ENCODE measurements around the gene ZNF701.
"Not testable (repeated sequence)": the region's sequence is repeated elsewhere in the genome, so short reads cannot be mapped to it uniquely, and the experiment has no call there.

The ZNF701 gene

GRCh38 chr19:52621376-52621775, 51.3 kb downstream of the ZNF701 start:
- H3K27me3 ChIP-seq (ENCODE audit: insufficient read depth, poor library complexity, severe bottlenecking) = no peaks in the 10 kb centered on the region
- H3K4me3 ChIP-seq (ENCODE audit: severe bottlenecking) = no peak overlapping the region
- H3K9me3 ChIP-seq (ENCODE audit: severe bottlenecking) = peaks cover 3% of the 10 kb centered on the region
- peaks cover 36% of the 10 kb centered on the region for H3K36me3 ChIP-seq (ENCODE audit: low read depth)
- no peak for ATAC-seq (ENCODE audit: low read depth)
- DNase-seq (ENCODE audit: low spot score) = no peak
- no peaks in the 10 kb centered on the region for H3K4me1 ChIP-seq (ENCODE audit: insufficient read depth, poor library complexity, severe bottlenecking)
- TF ChIP-seq CTCF (IDR thresholded peaks at IDR 0.05; ENCODE audit: poor library complexity, severe bottlenecking) = no peak
- no peak overlapping the region for H3K27ac ChIP-seq (ENCODE audit: poor library complexity, severe bottlenecking)

DNA sequence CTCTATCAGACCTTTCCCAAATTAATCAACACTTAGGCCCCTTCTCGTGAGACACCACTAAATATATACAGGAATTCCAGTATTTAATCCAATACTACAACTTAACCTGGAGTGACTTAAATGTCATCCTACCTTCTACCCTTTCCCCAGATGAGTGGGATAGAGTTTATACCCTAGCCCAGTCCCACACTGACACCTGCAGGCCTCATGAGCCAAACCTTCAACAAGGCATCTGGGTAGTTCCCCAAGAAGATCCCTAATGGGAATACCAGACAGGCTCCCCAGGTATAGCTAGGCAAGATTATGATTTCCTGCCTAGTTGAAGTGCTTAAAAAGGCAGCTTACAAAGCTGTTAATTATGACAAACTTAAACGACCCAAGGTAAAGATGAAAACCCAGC, 52.2 kb downstream of the ZNF701 start:
- Histone ChIP-seq H3K27ac (ENCODE audit: poor library complexity, severe bottlenecking) (no peak overlapping the region), H3K9me3 (ENCODE audit: severe bottlenecking) (peaks cover 1% of the 10 kb centered on the region), H3K4me1 (ENCODE audit: insufficient read depth, poor library complexity, severe bottlenecking) (no peaks in the 10 kb centered on the region), H3K4me3 (ENCODE audit: severe bottlenecking) (no peak overlapping the region), H3K36me3 (ENCODE audit: low read depth) (peaks cover 35% of the 10 kb centered on the region), H3K27me3 (ENCODE audit: insufficient read depth, poor library complexity, severe bottlenecking) (no peaks in the 10 kb centered on the region)
- TF ChIP-seq CTCF (IDR thresholded peaks at IDR 0.05; ENCODE audit: poor library complexity, severe bottlenecking) = no peak
- ATAC-seq (ENCODE audit: low read depth) (no peak), DNase-seq (ENCODE audit: low spot score) (no peak)

DNA sequence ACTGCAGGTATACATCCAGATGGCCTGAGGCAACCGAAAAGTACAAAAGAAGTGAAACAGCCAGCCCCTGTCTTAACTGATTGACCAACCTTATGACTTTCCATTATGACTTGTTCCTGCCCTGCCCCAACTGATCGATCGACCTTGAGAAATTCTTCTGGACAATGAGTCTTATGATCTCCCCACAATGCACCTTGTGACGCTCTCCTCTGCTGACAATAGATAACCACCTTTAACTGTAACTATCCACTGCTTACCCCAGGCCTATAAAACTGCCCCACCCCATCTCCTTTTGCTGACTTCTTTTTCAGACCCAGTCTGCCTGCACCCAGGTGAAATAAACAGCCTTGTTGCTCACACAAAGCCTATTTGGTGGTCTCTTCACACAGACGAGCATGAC, 56.8 kb downstream of the ZNF701 start:
- Histone ChIP-seq H3K27ac (ENCODE audit: poor library complexity, severe bottlenecking) (no peak overlapping the region), H3K4me1 (ENCODE audit: insufficient read depth, poor library complexity, severe bottlenecking) (no peaks in the 10 kb centered on the region), H3K27me3 (ENCODE audit: insufficient read depth, poor library complexity, severe bottlenecking) (no peaks in the 10 kb centered on the region), H3K9me3 (ENCODE audit: severe bottlenecking) (no peaks in the 10 kb centered on the region), H3K4me3 (ENCODE audit: severe bottlenecking) (no peak overlapping the region), H3K36me3 (ENCODE audit: low read depth) (peaks cover 21% of the 10 kb centered on the region)
- ATAC-seq (ENCODE audit: low read depth) = no peak
- TF ChIP-seq CTCF (IDR thresholded peaks at IDR 0.05; ENCODE audit: poor library complexity, severe bottlenecking) = no peak
- DNase-seq (ENCODE audit: low spot score) = no peak

DNA sequence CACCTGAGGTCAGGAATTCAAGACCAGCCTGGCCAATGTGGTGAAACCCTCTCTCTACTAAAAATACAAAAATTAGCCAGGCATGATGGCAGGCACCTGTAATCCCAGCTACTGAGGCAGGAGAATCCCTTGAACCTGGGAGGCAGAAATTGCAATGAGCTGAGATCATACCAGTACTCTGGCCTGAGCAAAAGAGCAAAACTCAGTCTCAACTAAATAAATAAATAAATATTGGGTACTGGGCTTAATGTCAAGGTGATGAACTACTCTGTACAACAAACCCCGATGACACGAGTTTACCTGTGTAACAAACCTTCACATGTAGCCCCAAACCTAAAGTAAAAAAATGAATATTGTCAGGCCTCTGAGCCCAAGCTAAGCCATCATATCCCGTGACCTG, 57.4 kb downstream of the ZNF701 start:
- H3K9me3 ChIP-seq (ENCODE audit: severe bottlenecking); H3K27ac ChIP-seq (ENCODE audit: poor library complexity, severe bottlenecking); H3K4me3 ChIP-seq (ENCODE audit: severe bottlenecking); ATAC-seq (ENCODE audit: low read depth); H3K4me1 ChIP-seq (ENCODE audit: insufficient read depth, poor library complexity, severe bottlenecking); H3K27me3 ChIP-seq (ENCODE audit: insufficient read depth, poor library complexity, severe bottlenecking); DNase-seq (ENCODE audit: low spot score): not testable (repeated sequence)
- peaks cover 21% of the 10 kb centered on the region for H3K36me3 ChIP-seq (ENCODE audit: low read depth)

DNA sequence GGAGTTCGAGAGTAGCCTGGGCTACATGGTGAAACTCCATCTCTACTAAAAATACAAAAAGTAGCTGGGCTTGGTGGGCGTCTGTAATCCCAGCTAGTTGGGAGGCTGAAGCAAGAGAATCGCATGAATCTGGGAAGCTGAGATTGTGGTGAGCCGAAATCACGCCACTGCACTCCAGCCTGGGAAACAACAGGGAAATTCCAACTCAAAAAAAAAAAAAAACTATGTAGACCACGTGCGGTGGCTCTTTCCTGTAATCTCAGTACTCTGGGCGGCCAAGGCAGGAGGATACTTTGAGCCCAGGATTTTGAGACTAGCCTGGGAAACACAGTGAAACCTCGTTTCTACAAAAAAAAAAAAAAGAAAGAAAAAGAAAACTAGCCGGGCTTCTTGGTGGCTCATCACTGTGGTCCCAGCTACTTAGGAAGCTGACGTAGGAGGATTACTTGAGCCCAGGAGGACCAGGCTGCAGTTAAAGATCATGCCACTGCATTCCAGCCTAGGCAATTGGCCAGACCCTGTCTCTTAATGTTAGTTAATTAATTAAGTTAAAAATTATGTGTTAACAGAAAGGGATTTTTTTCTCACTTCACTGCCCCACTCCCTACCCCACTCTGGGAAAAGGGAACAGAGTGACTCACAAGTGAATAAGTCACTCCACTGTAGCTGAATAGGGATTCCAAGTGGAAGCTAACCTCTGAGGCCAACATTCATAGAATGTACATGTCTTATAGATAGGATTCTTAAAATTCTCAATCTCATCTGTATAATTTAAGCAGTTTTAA, 65.9 kb downstream of the ZNF701 start:
- no peak for ATAC-seq (ENCODE audit: low read depth)
- Histone ChIP-seq H3K4me1 (ENCODE audit: insufficient read depth, poor library complexity, severe bottlenecking) (no peaks in the 10 kb centered on the region), H3K36me3 (ENCODE audit: low read depth) (peaks cover 14% of the 10 kb centered on the region), H3K4me3 (ENCODE audit: severe bottlenecking) (no peak overlapping the region), H3K27ac (ENCODE audit: poor library complexity, severe bottlenecking) (no peak overlapping the region), H3K27me3 (ENCODE audit: insufficient read depth, poor library complexity, severe bottlenecking) (no peaks in the 10 kb centered on the region), H3K9me3 (ENCODE audit: severe bottlenecking) (no peaks in the 10 kb centered on the region)
- no peak for TF ChIP-seq CTCF (IDR thresholded peaks at IDR 0.05; ENCODE audit: poor library complexity, severe bottlenecking)
- no peak for DNase-seq (ENCODE audit: low spot score)
